HepG2 (cell line): ENCODE measurements around the gene TECTB.

Experiments
- EZH2 ChIP-seq: conservative IDR thresholded peaks from 2 replicates; pipeline ENCODE4 v1.6.1; 2012; ENCODE audit warnings: mild to moderate bottlenecking, low read depth, low read length, moderate library complexity
- NFIC ChIP-seq: IDR thresholded peaks from 2 replicates; pipeline ENCODE4 v1.6.1; 2012; ENCODE audit warnings: mild to moderate bottlenecking, low read length, inconsistent platforms

- no peak for TF ChIP-seq EZH2
- no peak for TF ChIP-seq NFIC
Observed at GRCh38 chr10:112335111-112335867, 52.1 kb downstream of the TECTB start.
